Stimulated activated CD4-positive, alpha-beta T cell treated with anti-CD3 and anti-CD28 coated beads, Interleukin-1b, Interleukin-23, amount 100 ng/mL, for 48 hours (primary cell): Measurements from ENCODE around the gene CFAP92.
A peak's percentile ranks its signal among the peaks of the same experiment; 100 is the strongest.

Experiments used
- DNase-seq: peaks from one replicate; pipeline ENCODE4 v3.0.0-alpha.2; 2020

Gene CFAP92

GRCh38 chr3:128984596-128984995 is 9.3 kb downstream of the CFAP92 start:
- no peak for DNase-seq

- no peak for DNase-seq
Measured at GRCh38 chr3:128983293-128984069, 10.4 kb downstream of the CFAP92 start.

GRCh38 chr3:128975276-128975675 is 18.6 kb downstream of the CFAP92 start:
- DNase-seq, result no peak

- DNase-seq, result no peak
Measured at GRCh38 chr3:128973988-128974564, 19.8 kb downstream of the CFAP92 start.

GRCh38 chr3:128971421-128972100 is 22.3 kb downstream of the CFAP92 start:
- no peak for DNase-seq

GRCh38 chr3:128970740-128971047 is 23.2 kb downstream of the CFAP92 start:
- no peak for DNase-seq

- DNase-seq, result peak; percentile 53
Measured at GRCh38 chr3:128969993-128970739, 23.7 kb downstream of the CFAP92 start.

- DNase-seq, result no peak
Measured at GRCh38 chr3:128967748-128968355, 26.0 kb downstream of the CFAP92 start.

GRCh38 chr3:128965818-128966217 is 28.1 kb downstream of the CFAP92 start:
- DNase-seq, result no peak

GRCh38 chr3:128965280-128965679 is 28.6 kb downstream of the CFAP92 start:
- no peak for DNase-seq

- DNase-seq, result no peak
Measured at GRCh38 chr3:128956440-128956839, 37.4 kb downstream of the CFAP92 start.

GRCh38 chr3:128950223-128950938 is 43.5 kb downstream of the CFAP92 start:
- no peak for DNase-seq

GRCh38 chr3:128949158-128949557 is 44.7 kb downstream of the CFAP92 start:
- DNase-seq, result no peak

- no peak for DNase-seq
Measured at GRCh38 chr3:128946411-128946810, 47.5 kb downstream of the CFAP92 start.

GRCh38 chr3:128945878-128946175 is 48.0 kb downstream of the CFAP92 start:
- DNase-seq, result no peak

GRCh38 chr3:128945041-128945877 is 48.6 kb downstream of the CFAP92 start:
- no peak for DNase-seq

- no peak for DNase-seq
Measured at GRCh38 chr3:128942161-128942952, 51.5 kb downstream of the CFAP92 start.

- DNase-seq, result no peak
Measured at GRCh38 chr3:128940252-128940651, 53.6 kb downstream of the CFAP92 start.

GRCh38 chr3:128936341-128936740 is 57.5 kb downstream of the CFAP92 start:
- no peak for DNase-seq

GRCh38 chr3:128935922-128936321 is 58.0 kb downstream of the CFAP92 start:
- DNase-seq, result no peak

GRCh38 chr3:128933922-128934253 is 60.0 kb downstream of the CFAP92 start:
- DNase-seq, result no peak
